H9 (cell line): ENCODE data around the gene CADPS. TPM values are rescaled to one million over a fixed set of nuclear protein-coding genes. Genes with fewer than 3 reads are reported as not detected.

ENCODE experiments used
- DNase-seq: peaks from one replicate; pipeline ENCODE4 v3.0.0-alpha.2; 2017
- H2AFZ ChIP-seq: one replicate; pipeline ENCODE4 v1.6.1; 2013; ENCODE audit warnings: mild to moderate bottlenecking, low read length, control low read depth, moderate library complexity
- H2AK5ac ChIP-seq: 2 replicates; pipeline ENCODE4 v1.6.1; 2013; ENCODE audit warnings: low read length, control low read depth, mixed read lengths; ENCODE audit not compliant: insufficient read length
- H2BK120ac ChIP-seq: one replicate; pipeline ENCODE4 v1.6.1; 2013; ENCODE audit warnings: low read depth, mild to moderate bottlenecking, low read length, control low read depth, inconsistent platforms; ENCODE audit not compliant: poor library complexity, severe bottlenecking
- H2BK12ac ChIP-seq: 2 replicates; pipeline ENCODE4 v1.6.1; 2013; ENCODE audit warnings: low read length, control low read depth, mixed read lengths, low read depth; ENCODE audit not compliant: insufficient read length
- H2BK15ac ChIP-seq: 2 replicates; pipeline ENCODE4 v1.6.1; 2013; ENCODE audit warnings: low read depth, low read length, control low read depth
- H2BK20ac ChIP-seq: one replicate; pipeline ENCODE4 v1.6.1; 2013; ENCODE audit warnings: low read depth, mild to moderate bottlenecking, low read length, control low read depth, inconsistent platforms; ENCODE audit not compliant: poor library complexity, severe bottlenecking
- H2BK5ac ChIP-seq: 2 replicates; pipeline ENCODE4 v1.6.1; 2013; ENCODE audit warnings: low read length, control low read depth, mixed read lengths; ENCODE audit not compliant: insufficient read length
- H3K14ac ChIP-seq: 2 replicates; pipeline ENCODE4 v1.6.1; 2013; ENCODE audit warnings: low read length, control low read depth; ENCODE audit not compliant: insufficient read depth
- H3K18ac ChIP-seq: 2 replicates; pipeline ENCODE4 v1.6.1; 2013; ENCODE audit warnings: low read depth, mild to moderate bottlenecking, mixed read lengths, low read length, control low read depth; ENCODE audit not compliant: insufficient read length
- H3K23ac ChIP-seq: 2 replicates; pipeline ENCODE4 v1.6.1; 2013; ENCODE audit warnings: low read length, control low read depth, mixed read lengths, low read depth; ENCODE audit not compliant: insufficient read length
- H3K23me2 ChIP-seq: 2 replicates; pipeline ENCODE4 v1.6.1; 2013; ENCODE audit warnings: low read depth, mild to moderate bottlenecking, mixed read lengths, low read length, control low read depth; ENCODE audit not compliant: insufficient read length, poor library complexity, severe bottlenecking
- H3K27ac ChIP-seq: 2 replicates; pipeline ENCODE4 v1.5.1; 2013; ENCODE audit warnings: low read length, control low read depth, mixed read lengths, low read depth; ENCODE audit not compliant: insufficient read length
- H3K27me3 ChIP-seq: 2 replicates; pipeline ENCODE4 v1.6.1; 2013; ENCODE audit warnings: low read length, control low read depth, inconsistent platforms; ENCODE audit not compliant: insufficient read depth
- H3K4ac ChIP-seq: 2 replicates; pipeline ENCODE4 v1.6.1; 2013; ENCODE audit warnings: low read depth, mild to moderate bottlenecking, control low read depth, inconsistent platforms, low read length, moderate library complexity
- H3K4me1 ChIP-seq: 2 replicates; pipeline ENCODE4 v1.6.1; 2013; ENCODE audit warnings: low read length, control low read depth, inconsistent platforms; ENCODE audit not compliant: insufficient read depth
- H3K4me2 ChIP-seq: 2 replicates; pipeline ENCODE4 v1.6.1; 2013; ENCODE audit warnings: low read length, control low read depth, mixed read lengths; ENCODE audit not compliant: insufficient read length, insufficient read depth
- H3K56ac ChIP-seq: 2 replicates; pipeline ENCODE4 v1.6.1; 2013; ENCODE audit warnings: low read depth, mild to moderate bottlenecking, mixed read lengths, low read length, control low read depth; ENCODE audit not compliant: insufficient read length
- H3K79me1 ChIP-seq: 2 replicates; pipeline ENCODE4 v1.6.1; 2013; ENCODE audit warnings: low read depth, mild to moderate bottlenecking, moderate library complexity, low read length, control low read depth, inconsistent platforms; ENCODE audit not compliant: insufficient read depth, poor library complexity, severe bottlenecking
- H3K79me2 ChIP-seq: 2 replicates; pipeline ENCODE4 v1.6.1; 2013; ENCODE audit warnings: low read length, control low read depth, inconsistent platforms; ENCODE audit not compliant: insufficient read depth
- H3K9ac ChIP-seq: 2 replicates; pipeline ENCODE4 v1.6.1; 2013; ENCODE audit warnings: low read length, control low read depth, mixed read lengths; ENCODE audit not compliant: insufficient read length; ENCODE audit errors: extremely low read depth
- H3K9me3 ChIP-seq: one replicate; pipeline ENCODE4 v1.6.1; 2013; ENCODE audit warnings: low read depth, low read length, inconsistent platforms; ENCODE audit not compliant: control insufficient read depth
- H3T11ph ChIP-seq: one replicate; pipeline ENCODE4 v1.6.1; 2013; ENCODE audit warnings: mild to moderate bottlenecking, low read length, control low read depth, inconsistent platforms
- H4K20me1 ChIP-seq: one replicate; pipeline ENCODE4 v1.6.1; 2013; ENCODE audit not compliant: control insufficient read depth, insufficient read length, insufficient read depth
- H4K5ac ChIP-seq: 2 replicates; pipeline ENCODE4 v1.6.1; 2013; ENCODE audit warnings: low read depth, mild to moderate bottlenecking, mixed read lengths, low read length, control low read depth; ENCODE audit not compliant: insufficient read length
- H4K8ac ChIP-seq: replicated peaks from 2 replicates; pipeline ENCODE4 v1.6.1; 2013; ENCODE audit warnings: low read length, control low read depth, mixed read lengths, low read depth; ENCODE audit not compliant: insufficient read length
- H4K91ac ChIP-seq: 2 replicates; pipeline ENCODE4 v1.6.1; 2013; ENCODE audit warnings: low read depth, mild to moderate bottlenecking, moderate library complexity, mixed read lengths, low read length, control low read depth; ENCODE audit not compliant: insufficient read length
- H3K27ac Mint-ChIP-seq, 3 experiments: 2 replicates in 2 of 3; 3 replicates in 1 of 3; pipeline ENCODE4 v1.8.0; 2020 to 2021; ENCODE audit warnings: mixed read lengths in 3 of 3, mild to moderate bottlenecking in 1 of 3, moderate library complexity in 1 of 3
- H3K27me3 Mint-ChIP-seq: 2 replicates; pipeline ENCODE4 v1.8.0; 2021; ENCODE audit warnings: low read depth, mild to moderate bottlenecking, moderate library complexity, mixed read lengths
- H3K36me3 Mint-ChIP-seq, 3 experiments: 2 replicates in 2 of 3; 3 replicates in 1 of 3; pipeline ENCODE4 v1.8.0; 2020 to 2021; ENCODE audit warnings: low read depth in 3 of 3, mixed read lengths in 3 of 3; ENCODE audit not compliant: insufficient read depth in 1 of 3
- H3K4me1 Mint-ChIP-seq, 2 experiments: 2 replicates each; pipeline ENCODE4 v1.8.0; 2020; ENCODE audit warnings: mixed read lengths in 2 of 2
- H3K4me3 Mint-ChIP-seq, 2 experiments: 2 replicates in 1 of 2; 3 replicates in 1 of 2; pipeline ENCODE4 v1.8.0; 2020 to 2021; ENCODE audit warnings: mild to moderate bottlenecking in 2 of 2, mixed read lengths in 2 of 2, moderate library complexity in 1 of 2
- H3K9me3 Mint-ChIP-seq, 2 experiments: 2 replicates in 1 of 2; 3 replicates in 1 of 2; pipeline ENCODE4 v1.8.0; 2020; ENCODE audit warnings: mild to moderate bottlenecking in 2 of 2, mixed read lengths in 2 of 2, moderate library complexity in 1 of 2
- CTCF ChIP-seq: fragments of 200-600 bp; sonication (generic); conservative IDR thresholded peaks from 3 replicates; pipeline ENCODE4 v1.8.0; 2021; ENCODE audit warnings: antibody characterized with exemption, mild to moderate bottlenecking
- total RNA-seq: library from RNA; stranded (reverse); gene quantifications from 2 replicates; pipeline ENCODE4 v1.2.1, GENCODE V29; 2021

The CADPS gene
- total RNA-seq, 1 experiment from 2014 or later: 6.6 TPM

DNA sequence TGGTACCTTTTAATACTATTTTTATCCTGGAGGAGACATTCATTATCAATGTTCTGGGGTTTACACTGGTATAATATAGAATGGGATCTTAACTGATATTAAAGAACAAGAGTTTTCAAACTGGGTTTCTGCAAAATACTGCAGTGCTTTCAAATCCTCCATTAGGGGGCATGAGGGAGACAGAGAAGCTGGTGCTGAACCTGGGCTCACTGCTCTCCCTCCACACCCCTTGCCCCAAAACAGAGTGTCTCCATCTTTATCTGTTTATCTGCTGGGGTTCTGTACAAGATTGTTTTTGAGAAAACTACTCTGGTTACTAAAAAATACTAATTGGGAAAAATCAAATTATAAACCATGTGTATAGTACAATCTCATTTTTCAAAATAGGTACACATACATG is 41.7 kb downstream of the CADPS start:
- Histone ChIP-seq H3K9me3 (no peaks in the 10 kb centered on the region), H3K27ac (no peak overlapping the region), H3K79me2 (no peaks in the 10 kb centered on the region), H3K4ac (no peak overlapping the region), H3K18ac (no peak overlapping the region), H4K91ac (no peak overlapping the region), H3K79me1 (no peaks in the 10 kb centered on the region), H3K4me2 (no peak overlapping the region), H2AFZ (no peak overlapping the region), H2BK120ac (no peak overlapping the region), H3K14ac (no peak overlapping the region), H2BK20ac (no peak overlapping the region), H4K8ac (no peak overlapping the region), H3K4me1 (no peaks in the 10 kb centered on the region), H2BK5ac (no peak overlapping the region), H3K23ac (no peak overlapping the region), H4K5ac (no peak overlapping the region), H3K27me3 (no peaks in the 10 kb centered on the region), H3K9ac (no peak overlapping the region), H2AK5ac (no peak overlapping the region), H3T11ph (no peak overlapping the region), H3K23me2 (no peaks in the 10 kb centered on the region), H2BK12ac (no peak overlapping the region), H2BK15ac (no peak overlapping the region), H4K20me1 (no peaks in the 10 kb centered on the region), H3K56ac (no peak overlapping the region)
- no peak for DNase-seq
- Mint-ChIP-seq H3K9me3 (no peaks in the 10 kb centered on the region), H3K36me3 (no peaks in the 10 kb centered on the region), H3K4me1 (no peaks in the 10 kb centered on the region), H3K27me3 (no peaks in the 10 kb centered on the region), H3K4me3 (no peak overlapping the region), H3K27ac (no peak overlapping the region)
- peak; percentile 81 for TF ChIP-seq CTCF
